HG03103 (cell line): ENCODE measurements around the gene TNFSF12.

ENCODE experiments used
- ATAC-seq: cut with Tn5 transposase; IDR thresholded peaks from one replicate; pipeline ENCODE4 v1.9.1; 2021; ENCODE audit warnings: low read depth; ENCODE audit not compliant: unreplicated experiment

TNFSF12 gene

DNA sequence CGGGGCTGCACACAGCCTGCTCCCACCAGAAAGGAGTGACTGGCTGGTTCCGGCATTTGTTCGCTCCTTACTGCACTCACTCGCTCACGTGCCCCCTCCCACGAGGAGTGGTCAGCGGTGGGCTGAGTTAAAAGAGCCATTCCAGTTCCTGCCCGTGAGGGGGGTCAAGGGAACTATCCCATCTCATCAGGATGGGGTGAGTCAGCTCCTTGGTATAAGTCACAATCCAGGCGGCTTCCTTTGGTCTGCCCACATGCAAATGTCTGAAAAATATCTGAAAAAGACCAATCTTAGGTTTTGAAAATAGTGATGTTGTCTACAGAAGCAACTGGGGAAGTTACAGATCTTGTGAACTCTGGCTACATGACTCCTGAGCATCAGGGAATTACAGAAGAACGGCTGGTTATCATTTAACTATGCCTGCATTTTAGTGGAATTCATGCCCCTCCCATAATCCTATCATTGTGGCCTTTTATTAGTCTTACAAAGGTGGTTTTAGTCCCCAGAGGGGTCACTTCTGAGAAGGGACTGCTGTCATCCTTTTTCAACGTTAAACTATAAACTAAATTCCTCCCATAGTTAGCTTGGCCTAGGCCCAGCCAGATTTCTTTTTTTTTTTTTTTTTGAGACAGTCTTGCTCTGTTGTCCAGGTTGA is 9.8 kb upstream of the TNFSF12 start:
- no peak for ATAC-seq

DNA sequence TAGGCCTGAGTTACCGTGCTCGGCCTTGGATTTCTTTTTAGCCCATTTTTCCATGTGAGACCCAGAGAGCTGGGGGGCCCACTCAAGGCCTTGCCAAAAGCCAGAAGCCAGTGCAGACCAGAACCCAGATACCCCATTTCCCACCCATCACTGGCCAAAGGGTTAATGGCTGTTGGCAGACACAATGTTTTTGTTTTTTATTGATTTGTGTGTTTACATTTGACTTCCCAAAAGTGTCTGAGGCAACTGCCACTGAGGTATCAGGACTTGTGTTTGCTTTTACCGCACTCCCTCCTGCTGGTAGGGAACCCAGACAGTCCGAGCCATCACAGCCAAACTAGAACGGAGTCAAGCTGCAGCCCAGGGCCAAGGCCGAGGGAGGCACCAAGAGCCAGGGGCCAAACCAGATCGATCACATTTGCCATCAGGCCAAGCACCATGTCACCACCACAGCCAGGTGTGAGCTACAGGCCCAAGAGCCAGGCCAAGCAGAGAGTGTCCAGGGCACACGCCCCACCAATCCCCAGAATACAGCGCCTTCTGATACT is 7.7 kb upstream of the TNFSF12 start:
- ATAC-seq, result no peak

DNA sequence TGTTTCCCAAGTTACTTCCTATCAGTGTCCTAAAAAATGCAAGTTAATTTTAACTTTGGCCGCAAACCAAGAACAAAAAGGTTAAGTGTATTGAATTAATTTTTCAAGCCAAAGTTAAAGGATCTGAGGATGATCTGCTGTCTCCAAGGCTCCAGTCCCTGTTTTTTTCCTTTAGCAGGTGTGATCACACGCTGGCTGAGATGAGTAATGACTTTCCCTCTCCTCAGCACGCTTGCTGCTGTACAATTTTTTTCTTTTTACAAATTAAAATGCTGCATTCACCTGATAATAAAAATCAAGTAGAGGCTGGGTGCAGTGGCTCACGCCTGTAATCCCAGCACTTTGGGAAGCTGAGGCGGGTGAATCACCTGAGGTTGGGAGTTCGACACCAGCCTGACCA is 3.9 kb upstream of the TNFSF12 start:
- no peak for ATAC-seq

DNA sequence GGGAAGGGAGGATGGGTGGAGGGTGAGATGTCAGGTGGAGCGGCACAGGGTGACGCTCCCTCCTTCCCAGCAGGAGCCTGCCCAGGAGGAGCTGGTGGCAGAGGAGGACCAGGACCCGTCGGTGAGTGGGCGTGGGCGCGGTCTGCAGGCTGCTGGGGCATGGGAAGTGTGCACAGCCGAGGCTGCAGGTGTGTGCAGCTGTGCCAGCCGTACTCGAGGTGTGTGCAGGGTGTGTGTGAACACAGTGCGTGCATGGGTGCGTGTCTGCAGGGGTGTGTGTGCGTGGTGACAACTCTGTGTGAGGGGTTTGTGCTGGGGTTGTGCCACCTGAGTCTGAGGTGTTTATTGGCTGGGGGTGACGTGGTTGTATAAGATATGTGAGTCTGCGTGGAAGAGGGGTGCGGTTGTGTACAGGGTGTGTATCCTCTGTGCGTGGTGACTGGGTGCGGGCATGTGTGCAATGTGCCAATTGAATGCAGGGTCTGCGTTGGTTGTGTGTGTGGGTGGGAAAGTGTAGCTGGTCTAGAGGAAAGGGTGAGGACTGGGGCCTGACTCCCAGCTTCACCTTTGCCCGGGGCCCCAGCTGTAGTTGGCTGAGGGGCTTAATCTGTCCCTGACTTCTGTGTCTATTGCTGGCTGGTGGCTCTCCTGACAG is 670 bp downstream of the TNFSF12 start:
- ATAC-seq, result no peak

DNA sequence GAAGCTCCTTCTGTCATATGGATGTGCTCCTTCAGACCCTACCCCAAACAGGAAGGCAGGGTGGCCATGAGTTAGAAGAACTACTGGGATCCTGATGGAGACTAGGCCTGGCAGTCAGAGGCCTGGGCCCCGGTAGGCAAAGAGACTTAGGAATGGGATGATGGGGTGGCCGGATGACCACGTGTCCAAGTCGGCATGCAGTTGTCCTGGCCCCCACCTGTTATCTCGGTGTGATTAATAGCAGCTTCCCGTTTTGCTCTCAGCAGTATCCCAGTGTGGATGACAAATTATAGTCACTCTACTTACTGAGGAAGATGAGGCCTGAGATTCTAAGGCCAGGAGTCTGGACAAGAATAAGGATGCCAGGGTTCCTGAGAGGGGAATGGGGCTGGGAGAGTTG is 1.5 kb downstream of the TNFSF12 start:
- ATAC-seq, result no peak

DNA sequence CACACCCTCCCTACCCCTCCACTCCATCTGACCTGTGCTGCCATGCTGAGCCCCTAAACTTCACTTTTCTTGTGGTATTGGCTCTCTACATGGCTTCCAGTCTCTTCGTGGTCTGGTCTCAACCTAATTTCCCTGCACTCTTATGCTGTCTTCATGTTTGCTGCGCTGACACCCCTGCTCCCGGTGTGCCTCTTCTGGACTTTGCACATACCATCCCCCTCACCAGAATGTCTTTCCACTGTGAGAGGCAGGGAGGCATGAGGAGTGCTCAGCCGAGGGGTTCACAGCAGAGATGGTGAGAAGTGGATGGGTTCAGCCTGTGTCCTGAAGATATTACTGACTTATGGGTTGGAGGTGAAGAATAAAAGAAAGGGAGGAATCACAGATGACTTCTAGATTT is 2.5 kb downstream of the TNFSF12 start:
- no peak for ATAC-seq

DNA sequence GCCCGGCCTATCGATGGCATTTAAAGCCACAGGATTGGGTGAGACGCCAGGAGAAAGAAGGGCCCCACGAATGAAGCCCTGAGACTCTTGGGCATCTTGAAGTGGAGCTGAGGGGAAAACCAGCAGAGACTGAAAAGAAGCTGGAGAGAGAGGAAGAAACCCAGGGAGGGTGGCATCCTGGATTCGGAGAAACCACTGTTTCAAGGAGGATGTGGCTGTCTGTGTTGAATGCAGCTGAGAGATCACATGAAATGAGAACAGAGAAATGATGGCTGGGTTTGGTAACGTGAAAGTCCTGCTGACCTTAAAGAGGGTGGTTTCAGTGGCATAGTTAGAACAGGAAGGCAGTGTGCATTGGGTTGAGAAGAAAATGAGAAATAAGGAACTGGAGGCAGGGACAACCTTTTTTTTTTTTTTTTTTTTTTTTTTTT is 3.8 kb downstream of the TNFSF12 start:
- no peak for ATAC-seq

DNA sequence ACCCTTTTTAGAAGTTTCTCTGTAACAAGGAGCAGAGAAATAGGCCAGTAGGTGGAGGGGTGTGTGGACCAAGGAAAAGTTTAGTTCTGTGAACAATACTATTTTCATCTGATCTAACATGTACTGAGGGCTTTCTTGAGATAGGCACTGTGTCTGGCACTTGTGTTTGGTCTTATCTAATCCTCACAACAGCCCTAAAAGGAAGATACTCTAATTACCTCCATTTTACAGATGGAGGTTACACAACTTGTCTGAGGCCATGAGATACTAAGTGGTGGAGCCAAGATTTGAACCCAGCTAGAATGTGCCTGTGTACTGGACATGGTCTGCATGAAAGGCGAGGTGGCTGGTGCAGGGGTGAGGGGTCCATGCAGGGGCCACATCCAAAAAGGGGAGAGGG is 4.5 kb downstream of the TNFSF12 start:
- ATAC-seq, result no peak

DNA sequence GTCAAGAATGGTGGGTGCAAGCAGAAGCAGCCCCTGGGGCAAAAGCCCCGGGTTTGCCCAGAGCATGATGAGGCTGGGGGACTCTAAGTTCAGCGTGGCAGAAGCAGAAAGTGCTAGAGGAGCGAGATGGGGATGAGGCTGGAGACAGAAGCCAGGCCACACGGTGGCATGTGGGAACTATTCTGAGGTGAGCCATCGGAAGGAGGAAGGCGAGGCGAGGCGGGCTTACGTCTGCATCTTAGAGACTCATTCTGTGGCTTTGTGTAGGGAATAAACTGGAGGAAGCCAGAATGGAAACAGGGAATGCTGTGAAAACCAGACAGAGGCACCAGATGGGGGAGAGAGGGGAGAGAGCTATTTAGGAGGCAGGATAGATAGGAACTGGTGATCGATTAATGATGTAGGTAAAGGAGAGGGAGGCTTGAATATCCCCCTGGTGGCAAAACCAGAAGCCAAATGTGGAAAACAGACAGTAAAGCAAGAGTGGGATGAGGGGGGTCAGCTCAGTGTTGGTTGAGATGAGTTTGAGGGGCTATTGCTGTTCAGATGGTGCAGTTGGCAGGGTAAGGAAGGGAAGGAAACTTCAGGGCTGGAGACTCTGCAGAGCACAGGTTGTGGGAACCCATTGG is 6.6 kb downstream of the TNFSF12 start:
- ATAC-seq, result no peak

DNA sequence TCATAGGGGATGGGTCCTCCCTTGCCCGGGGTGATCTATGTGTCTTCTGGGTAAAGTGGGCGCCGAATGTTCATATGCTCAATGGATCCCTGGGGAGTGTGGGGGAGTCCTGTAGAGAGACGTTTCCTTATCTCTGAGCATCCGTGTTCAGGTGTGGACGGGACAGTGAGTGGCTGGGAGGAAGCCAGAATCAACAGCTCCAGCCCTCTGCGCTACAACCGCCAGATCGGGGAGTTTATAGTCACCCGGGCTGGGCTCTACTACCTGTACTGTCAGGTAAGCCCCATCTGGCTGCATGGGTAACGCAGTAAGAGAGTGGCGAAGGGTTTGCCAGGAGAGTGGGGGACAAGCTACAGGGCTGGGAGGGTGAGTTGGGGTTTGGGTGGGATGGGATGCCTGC is 7.8 kb downstream of the TNFSF12 start:
- ATAC-seq, result no peak

DNA sequence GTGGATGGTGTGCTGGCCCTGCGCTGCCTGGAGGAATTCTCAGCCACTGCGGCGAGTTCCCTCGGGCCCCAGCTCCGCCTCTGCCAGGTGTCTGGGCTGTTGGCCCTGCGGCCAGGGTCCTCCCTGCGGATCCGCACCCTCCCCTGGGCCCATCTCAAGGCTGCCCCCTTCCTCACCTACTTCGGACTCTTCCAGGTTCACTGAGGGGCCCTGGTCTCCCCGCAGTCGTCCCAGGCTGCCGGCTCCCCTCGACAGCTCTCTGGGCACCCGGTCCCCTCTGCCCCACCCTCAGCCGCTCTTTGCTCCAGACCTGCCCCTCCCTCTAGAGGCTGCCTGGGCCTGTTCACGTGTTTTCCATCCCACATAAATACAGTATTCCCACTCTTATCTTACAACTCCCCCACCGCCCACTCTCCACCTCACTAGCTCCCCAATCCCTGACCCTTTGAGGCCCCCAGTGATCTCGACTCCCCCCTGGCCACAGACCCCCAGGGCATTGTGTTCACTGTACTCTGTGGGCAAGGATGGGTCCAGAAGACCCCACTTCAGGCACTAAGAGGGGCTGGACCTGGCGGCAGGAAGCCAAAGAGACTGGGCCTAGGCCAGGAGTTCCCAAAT is 8.4 kb downstream of the TNFSF12 start:
- no peak for ATAC-seq

DNA sequence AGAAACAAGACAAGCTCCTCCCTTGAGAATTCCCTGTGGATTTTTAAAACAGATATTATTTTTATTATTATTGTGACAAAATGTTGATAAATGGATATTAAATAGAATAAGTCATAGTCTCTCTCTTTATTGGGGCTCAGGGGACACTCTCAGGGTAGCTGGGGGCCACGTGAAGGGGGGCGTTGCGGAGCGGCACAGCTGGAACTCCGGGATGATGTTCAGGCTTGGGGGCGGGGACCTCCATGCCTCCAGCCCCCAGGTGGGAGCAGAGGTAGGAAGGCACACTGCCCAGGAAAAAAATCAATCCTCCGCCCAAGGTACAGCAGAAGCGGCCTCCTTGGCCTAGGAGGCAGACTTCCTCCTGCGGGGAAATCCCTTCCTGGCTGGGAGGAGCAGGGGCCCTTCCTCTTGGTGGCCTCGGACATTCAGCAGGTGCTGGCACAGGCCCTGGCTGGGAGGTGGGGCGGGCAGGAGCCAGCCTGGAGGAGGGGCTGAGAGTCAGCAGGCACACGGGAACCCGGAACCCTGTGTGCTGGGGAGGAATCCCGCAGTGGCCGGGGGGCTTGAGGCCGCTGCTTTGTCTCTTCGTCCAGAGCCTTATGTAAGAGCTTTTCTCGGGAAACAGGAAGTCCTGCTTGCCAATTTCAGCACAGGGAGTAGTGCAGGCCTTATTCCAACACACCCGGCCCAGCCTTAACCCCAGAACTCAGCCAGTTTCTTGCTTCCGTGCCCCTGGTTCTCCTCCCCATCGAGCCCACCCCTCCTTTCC is 9.1 kb downstream of the TNFSF12 start:
- ATAC-seq, result no peak

DNA sequence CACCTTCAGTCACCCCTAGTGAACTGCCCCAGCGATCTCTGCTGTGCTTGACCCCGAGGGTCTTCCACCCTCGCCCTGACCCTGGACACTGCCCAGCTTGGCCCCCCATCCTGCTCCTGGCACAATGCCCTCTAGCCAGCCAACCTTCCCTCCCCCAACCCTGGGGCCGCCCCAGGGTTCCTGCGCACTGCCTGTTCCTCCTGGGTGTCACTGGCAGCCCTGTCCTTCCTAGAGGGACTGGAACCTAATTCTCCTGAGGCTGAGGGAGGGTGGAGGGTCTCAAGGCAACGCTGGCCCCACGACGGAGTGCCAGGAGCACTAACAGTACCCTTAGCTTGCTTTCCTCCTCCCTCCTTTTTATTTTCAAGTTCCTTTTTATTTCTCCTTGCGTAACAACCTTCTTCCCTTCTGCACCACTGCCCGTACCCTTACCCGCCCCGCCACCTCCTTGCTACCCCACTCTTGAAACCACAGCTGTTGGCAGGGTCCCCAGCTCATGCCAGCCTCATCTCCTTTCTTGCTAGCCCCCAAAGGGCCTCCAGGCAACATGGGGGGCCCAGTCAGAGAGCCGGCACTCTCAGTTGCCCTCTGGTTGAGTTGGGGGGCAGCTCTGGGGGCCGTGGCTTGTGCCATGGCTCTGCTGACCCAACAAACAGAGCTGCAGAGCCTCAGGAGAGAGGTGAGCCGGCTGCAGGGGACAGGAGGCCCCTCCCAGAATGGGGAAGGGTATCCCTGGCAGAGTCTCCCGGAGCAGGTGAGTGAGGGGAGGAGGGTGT is 9.9 kb downstream of the TNFSF12 start, which contains the start of gene TNFSF13:
Gene TNFSF13 (plus strand): TSS at position 207 of the 776 bp plus-strand sequence. CDS start 290 bp downstream, at position 497.
- no peak for ATAC-seq

DNA sequence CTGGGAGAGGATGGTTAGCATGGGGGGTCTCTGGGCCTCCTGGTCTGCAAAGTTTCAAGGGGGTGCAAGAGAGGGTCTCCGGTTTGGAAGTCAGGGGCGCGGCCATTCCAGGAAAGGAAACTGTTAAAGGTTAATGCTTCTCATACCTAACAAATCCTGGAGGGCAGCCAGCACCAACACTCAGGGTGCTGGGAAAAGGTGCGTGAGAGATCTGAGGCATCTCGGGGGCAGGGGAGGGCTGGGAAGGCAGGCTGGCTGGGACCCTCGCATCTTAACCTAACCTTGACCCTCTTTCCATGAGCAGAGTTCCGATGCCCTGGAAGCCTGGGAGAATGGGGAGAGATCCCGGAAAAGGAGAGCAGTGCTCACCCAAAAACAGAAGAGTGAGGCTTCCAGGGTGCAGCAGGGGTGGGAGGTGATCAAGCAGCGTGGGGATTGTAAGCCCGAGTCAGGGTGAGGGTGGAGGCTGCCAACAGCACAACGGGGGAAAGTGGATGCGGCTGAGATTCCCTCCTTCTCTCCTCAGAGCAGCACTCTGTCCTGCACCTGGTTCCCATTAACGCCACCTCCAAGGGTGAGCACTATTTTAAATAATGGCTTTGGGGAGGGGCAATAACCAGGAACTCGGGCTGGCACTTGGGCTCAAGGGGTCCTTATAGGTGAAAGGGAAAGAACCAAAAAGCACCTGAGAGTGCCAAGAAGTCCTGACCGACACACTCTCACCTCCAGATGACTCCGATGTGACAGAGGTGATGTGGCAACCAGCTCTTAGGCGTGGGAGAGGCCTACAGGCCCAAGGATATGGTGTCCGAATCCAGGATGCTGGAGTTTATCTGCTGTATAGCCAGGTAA is 10.7 kb downstream of the TNFSF12 start:
- ATAC-seq, result no peak

DNA sequence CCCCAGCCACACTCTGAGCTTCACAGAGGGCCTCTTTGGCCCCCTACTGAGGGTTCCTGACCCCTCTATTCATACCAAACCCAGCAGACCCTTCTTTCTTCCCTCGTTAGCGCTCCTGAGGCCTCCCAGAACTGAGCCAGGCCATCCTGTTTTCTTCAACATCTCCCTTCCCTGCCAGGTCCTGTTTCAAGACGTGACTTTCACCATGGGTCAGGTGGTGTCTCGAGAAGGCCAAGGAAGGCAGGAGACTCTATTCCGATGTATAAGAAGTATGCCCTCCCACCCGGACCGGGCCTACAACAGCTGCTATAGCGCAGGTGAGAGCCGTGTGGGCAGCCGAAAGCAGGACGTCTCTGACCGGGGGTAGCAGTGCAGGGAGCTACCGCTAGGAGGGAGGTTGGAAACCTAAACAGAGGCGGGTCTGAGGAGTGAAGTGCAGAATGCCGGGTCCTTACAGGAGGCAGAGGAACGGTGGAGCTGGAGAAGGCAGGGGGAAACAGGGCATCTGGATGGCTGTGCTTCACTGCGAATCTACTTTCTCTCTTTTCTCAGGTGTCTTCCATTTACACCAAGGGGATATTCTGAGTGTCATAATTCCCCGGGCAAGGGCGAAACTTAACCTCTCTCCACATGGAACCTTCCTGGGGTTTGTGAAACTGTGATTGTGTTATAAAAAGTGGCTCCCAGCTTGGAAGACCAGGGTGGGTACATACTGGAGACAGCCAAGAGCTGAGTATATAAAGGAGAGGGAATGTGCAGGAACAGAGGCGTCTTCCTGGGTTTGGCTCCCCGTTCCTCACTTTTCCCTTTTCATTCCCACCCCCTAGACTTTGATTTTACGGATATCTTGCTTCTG is 11.5 kb downstream of the TNFSF12 start:
- no peak for ATAC-seq

DNA sequence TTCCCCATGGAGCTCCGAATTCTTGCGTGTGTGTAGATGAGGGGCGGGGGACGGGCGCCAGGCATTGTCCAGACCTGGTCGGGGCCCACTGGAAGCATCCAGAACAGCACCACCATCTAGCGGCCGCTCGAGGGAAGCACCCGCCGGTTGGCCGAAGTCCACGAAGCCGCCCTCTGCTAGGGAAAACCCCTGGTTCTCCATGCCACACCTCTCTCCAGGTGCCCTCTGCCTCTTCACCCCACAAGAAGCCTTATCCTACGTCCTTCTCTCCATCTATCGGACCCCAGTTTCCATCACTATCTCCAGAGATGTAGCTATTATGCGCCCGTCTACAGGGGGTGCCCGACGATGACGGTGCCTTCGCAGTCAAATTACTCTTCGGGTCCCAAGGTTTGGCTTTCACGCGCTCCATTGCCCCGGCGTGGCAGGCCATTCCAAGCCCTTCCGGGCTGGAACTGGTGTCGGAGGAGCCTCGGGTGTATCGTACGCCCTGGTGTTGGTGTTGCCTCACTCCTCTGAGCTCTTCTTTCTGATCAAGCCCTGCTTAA is 12.2 kb downstream of the TNFSF12 start:
- ATAC-seq, result no peak

DNA sequence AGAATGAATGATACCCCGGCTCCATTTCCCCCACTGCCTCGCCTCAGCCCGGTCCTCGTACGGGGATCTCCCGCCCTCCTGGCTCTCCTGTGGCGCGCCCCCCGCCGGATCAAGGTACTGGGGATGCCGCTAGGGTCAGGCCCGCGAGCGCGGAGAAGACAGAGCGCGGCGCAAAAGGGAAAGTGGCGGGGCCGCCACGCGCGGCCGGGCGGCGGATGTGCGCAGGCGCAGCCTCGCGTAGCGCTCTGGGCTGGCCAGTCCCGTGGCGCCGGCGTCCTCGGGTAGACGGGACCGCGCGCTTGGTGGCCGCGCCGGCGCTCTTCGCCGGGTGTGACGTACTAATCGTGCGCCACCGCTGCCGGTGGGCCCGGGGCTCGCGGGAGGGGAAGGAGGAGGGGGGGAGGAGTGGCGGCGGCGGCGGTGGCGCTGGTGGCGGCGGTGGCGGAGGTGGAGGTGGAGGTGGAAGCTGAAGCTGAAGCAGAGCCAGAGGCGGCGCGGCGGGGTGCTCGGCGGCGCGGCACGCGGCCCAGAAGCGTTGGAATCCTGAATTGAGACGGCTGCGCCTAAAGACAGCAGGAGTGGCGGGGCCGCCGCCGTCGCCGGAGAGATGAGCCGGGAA is 12.8 kb downstream of the TNFSF12 start, which contains the start of gene SENP3:
Gene SENP3 (plus strand): TSS at position 331 of the 619 bp plus-strand sequence. CDS start 1,158 bp downstream, outside the sequence.
- ATAC-seq, result peak; percentile 48
